ENCODE results near the gene KIAA1328.

Gene KIAA1328

GRCh38 chr18:37055137-37055802 lies 226.3 kb downstream of the KIAA1328 start:
- no peak for TF ChIP-seq CTCF (IDR thresholded peaks at IDR 0.05; ENCODE audit: control insufficient read depth, insufficient read depth, low read depth, low read length, missing control alignments)
- DNase-seq (ENCODE audit: low read depth) = no peak
- H3K4me3 ChIP-seq (ENCODE audit: control insufficient read depth, low read depth, low read length) = no peak overlapping the region

GRCh38 chr18:37064187-37064586 lies 235.3 kb downstream of the KIAA1328 start:
- no peak for TF ChIP-seq CTCF (IDR thresholded peaks at IDR 0.05; ENCODE audit: control insufficient read depth, insufficient read depth, low read depth, low read length, missing control alignments)
- no peak for DNase-seq (ENCODE audit: low read depth)
- no peak overlapping the region for H3K4me3 ChIP-seq (ENCODE audit: control insufficient read depth, low read depth, low read length)

- no peak for TF ChIP-seq CTCF (IDR thresholded peaks at IDR 0.05; ENCODE audit: control insufficient read depth, insufficient read depth, low read depth, low read length, missing control alignments)
- no peak overlapping the region for H3K4me3 ChIP-seq (ENCODE audit: control insufficient read depth, low read depth, low read length)
- no peak for DNase-seq (ENCODE audit: low read depth)
These were observed 236.3 kb downstream of the KIAA1328 start for GRCh38 chr18:37065254-37065653.

GRCh38 chr18:37084912-37085311 lies 256.0 kb downstream of the KIAA1328 start:
- DNase-seq (ENCODE audit: low read depth) = no peak
- H3K4me3 ChIP-seq (ENCODE audit: control insufficient read depth, low read depth, low read length) = no peak overlapping the region
- no peak for TF ChIP-seq CTCF (IDR thresholded peaks at IDR 0.05; ENCODE audit: control insufficient read depth, insufficient read depth, low read depth, low read length, missing control alignments)

GRCh38 chr18:37085362-37085761 lies 256.4 kb downstream of the KIAA1328 start:
- DNase-seq (ENCODE audit: low read depth) = no peak
- no peak for TF ChIP-seq CTCF (IDR thresholded peaks at IDR 0.05; ENCODE audit: control insufficient read depth, insufficient read depth, low read depth, low read length, missing control alignments)
- H3K4me3 ChIP-seq (ENCODE audit: control insufficient read depth, low read depth, low read length) = no peak overlapping the region

- TF ChIP-seq CTCF (IDR thresholded peaks at IDR 0.05; ENCODE audit: control insufficient read depth, insufficient read depth, low read depth, low read length, missing control alignments) = no peak
- no peak overlapping the region for H3K4me3 ChIP-seq (ENCODE audit: control insufficient read depth, low read depth, low read length)
- DNase-seq (ENCODE audit: low read depth) = no peak
These were observed 279.0 kb downstream of the KIAA1328 start for GRCh38 chr18:37107748-37108522.
